Lower leg skin (tissue), 4 donors: ENCODE results near the gene CENPB. TPM values are rescaled to one million over a fixed set of nuclear protein-coding genes. Genes with fewer than 3 reads are reported as not detected.
A peak's percentile ranks its signal among the peaks of the same experiment; 100 is the strongest.

Source experiments
- DNase-seq, 2 donors: peaks; one replicate each; pipeline ENCODE4 v3.0.0-alpha.2; 2019; ENCODE audit warnings: low spot score in 2 of 2
- H3K4me3 ChIP-seq: fragments of 200-600 bp; sonication (generic); 2 replicates; pipeline ENCODE4 v1.5.1; 2017; ENCODE audit warnings: mild to moderate bottlenecking, low read depth; ENCODE audit not compliant: poor library complexity, severe bottlenecking
- POLR2A ChIP-seq, 2 donors: fragments of 450-650 bp; IDR thresholded peaks; one replicate each; pipeline ENCODE4 v1.6.1; 2016 to 2017; ENCODE audit warnings: antibody characterized with exemption in 2 of 2, mild to moderate bottlenecking in 1 of 2, moderate library complexity in 1 of 2
- WGBS, 2 donors: methylation state at CpG; one replicate each; pipeline ENCODE4 v1.1.5; 2018; 5-methylcytosine and 5-hydroxymethylcytosine counted together
- intact Hi-C: fragments of 100-400 bp; cut with DNase I; formaldehyde crosslinking; loops from one replicate; pipeline ENCODE4 v1.15.0; 2023; ENCODE audit warnings: low total_unique reads
- total RNA-seq, 4 donors: library from RNA; depleted of rRNA; stranded (reverse); fragments of >200 nt; gene quantifications; one replicate each; pipeline ENCODE4 v1.1.0, GENCODE V29; 2016
- TF ChIP-seq, protein P1 (sequence below), 3 donors: fragments of 450-650 bp; IDR thresholded peaks; one replicate each; pipeline ENCODE4 v1.5.1; 2016; ENCODE audit warnings: antibody characterized with exemption in 3 of 3, mild to moderate bottlenecking in 3 of 3, moderate library complexity in 2 of 3

The CENPB gene
- total RNA-seq, 4 donors from 2014 or later: 94.4 to 109 (median 99.8) TPM

DNA sequence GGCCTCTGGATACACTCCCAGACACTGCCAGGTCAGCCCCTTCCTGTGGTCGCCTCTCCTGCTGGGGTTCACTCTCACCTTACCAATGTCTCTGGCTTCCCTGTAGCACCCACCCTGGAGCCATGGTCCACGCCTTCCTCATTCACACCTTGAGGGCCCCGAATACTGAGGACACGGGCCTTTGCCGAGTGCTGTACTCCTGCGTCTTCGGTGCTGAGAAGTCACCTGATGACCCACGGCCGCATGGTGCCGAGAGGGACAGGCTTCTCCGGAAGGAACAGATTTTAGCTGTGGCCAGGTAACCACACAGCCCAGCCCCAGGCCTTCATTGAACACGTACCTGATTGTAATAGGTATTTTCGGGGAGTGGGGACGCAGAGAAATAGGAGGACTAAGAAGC, 35.5 kb upstream of the CENPB start:
- WGBS, 2 donors: 91 to 92% methylated on average over 14 of the region's 14 CpGs
- H3K4me3 ChIP-seq: no peak overlapping the region
- DNase-seq: no peak
- TF ChIP-seq POLR2A (IDR thresholded peaks at IDR 0.05): no peak
- TF ChIP-seq, protein P1, sequence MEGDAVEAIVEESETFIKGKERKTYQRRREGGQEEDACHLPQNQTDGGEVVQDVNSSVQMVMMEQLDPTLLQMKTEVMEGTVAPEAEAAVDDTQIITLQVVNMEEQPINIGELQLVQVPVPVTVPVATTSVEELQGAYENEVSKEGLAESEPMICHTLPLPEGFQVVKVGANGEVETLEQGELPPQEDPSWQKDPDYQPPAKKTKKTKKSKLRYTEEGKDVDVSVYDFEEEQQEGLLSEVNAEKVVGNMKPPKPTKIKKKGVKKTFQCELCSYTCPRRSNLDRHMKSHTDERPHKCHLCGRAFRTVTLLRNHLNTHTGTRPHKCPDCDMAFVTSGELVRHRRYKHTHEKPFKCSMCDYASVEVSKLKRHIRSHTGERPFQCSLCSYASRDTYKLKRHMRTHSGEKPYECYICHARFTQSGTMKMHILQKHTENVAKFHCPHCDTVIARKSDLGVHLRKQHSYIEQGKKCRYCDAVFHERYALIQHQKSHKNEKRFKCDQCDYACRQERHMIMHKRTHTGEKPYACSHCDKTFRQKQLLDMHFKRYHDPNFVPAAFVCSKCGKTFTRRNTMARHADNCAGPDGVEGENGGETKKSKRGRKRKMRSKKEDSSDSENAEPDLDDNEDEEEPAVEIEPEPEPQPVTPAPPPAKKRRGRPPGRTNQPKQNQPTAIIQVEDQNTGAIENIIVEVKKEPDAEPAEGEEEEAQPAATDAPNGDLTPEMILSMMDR (IDR thresholded peaks at IDR 0.05): no peak
- intact Hi-C loops: loop anchor here (2.0 kb wide), 1 partner anchor 35 kb away; the partner anchor contains the start of gene CENPB

DNA sequence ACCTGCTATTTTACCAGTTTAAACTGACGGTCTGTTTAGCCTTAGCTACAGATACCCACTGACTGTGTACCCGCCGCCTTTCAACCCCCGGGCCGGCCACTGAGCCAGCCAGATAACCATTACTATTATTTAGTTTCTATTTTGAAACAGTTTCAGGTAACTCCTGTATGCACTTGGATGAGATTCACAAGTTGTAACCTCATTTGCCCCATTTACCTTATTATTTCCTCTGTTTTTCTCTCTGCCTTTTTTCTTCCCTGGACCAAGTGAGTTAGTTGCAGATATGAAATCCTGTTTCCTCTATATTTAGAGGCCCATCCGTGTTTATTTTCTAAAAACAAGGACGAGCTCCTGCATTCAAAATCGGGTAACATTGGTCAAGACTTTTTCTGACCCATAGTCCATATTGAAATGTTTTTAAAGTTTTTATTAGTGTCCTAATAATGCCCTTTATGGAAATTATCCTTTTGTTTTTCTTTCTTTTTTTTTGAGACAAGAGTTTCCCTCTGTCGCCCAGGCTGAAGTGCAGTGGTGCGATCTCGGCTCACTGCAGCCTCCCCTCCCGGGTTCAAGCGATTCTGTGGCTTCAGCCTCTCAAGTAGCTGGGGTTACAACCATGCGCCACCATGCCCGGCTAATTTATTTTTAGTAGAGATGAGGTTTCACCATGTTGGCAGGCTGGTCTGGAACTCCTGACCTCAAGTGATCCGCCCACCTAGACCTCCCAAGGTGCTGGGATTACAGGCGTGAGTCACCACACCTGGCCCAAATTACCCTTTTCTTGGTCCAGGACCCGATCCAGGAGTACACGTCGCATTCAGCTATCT, 34.6 kb upstream of the CENPB start:
- WGBS, 2 donors: 30 to 31% methylated on average over 20 of the region's 20 CpGs
- H3K4me3 ChIP-seq: peak overlapping the region; percentile 54
- intact Hi-C loops: loop anchor here (2.0 kb wide), 1 partner anchor 34 kb away; the partner anchor contains the start of gene CENPB
- TF ChIP-seq POLR2A (IDR thresholded peaks at IDR 0.05): no peak
- TF ChIP-seq, protein P1 (IDR thresholded peaks at IDR 0.05): no peak
- no peak for DNase-seq

- peak; percentile 96 to 100 for DNase-seq
- TF ChIP-seq, protein P1 (IDR thresholded peaks at IDR 0.05): peak in 1 of 3 donors; percentile 93
- TF ChIP-seq POLR2A (IDR thresholded peaks at IDR 0.05): no peak
- peak within 1 kb of the TSS; percentile 54 for H3K4me3 ChIP-seq
- intact Hi-C loops: loop anchor here (2.0 kb wide), 1 partner anchor 33 kb away; the partner anchor contains the start of gene CENPB
- WGBS, 2 donors: 0% methylated on average over 23 to 83 of the region's 96 CpGs
Observed at GRCh38 chr20:3820048-3820900, 33.7 kb upstream of the CENPB start, which contains the start of gene AP5S1. AP5S1 (plus strand) TSS chr20:3820547; CDS start chr20:3822118, 1,571 bp downstream.

- WGBS, 2 donors: 63 to 68% methylated on average over 20 of the region's 20 CpGs
- intact Hi-C loops: loop anchor here (2.0 kb wide), 1 partner anchor 33 kb away; the partner anchor contains the start of gene CENPB
- H3K4me3 ChIP-seq: no peak overlapping the region
- DNase-seq: no peak
- TF ChIP-seq POLR2A (IDR thresholded peaks at IDR 0.05): no peak
- TF ChIP-seq, protein P1 (IDR thresholded peaks at IDR 0.05): no peak
Observed at GRCh38 chr20:3819411-3820047, 33.0 kb upstream of the CENPB start.
